ENCODE data around the gene EEF1AKMT1. TPM values are rescaled to one million over a fixed set of nuclear protein-coding genes. Genes with fewer than 3 reads are reported as not detected.

EEF1AKMT1 gene
- total RNA-seq, 1 donor from 2014 or later: 13.6 TPM

Other genes starting within 250 kb of the EEF1AKMT1 start
- gene CRYL1, start 248.1 kb downstream of the EEF1AKMT1 start, total RNA-seq: 29.2 TPM
- 14.6 TPM for gene IFT88, start 206.8 kb downstream of the EEF1AKMT1 start, total RNA-seq
- 7.3 TPM for gene IL17D, start 70.3 kb downstream of the EEF1AKMT1 start, total RNA-seq
- gene XPO4, start 128.8 kb upstream of the EEF1AKMT1 start, total RNA-seq: 28.2 TPM

Measured in skeletal muscle tissue (tissue), 1 donor.